ENCODE results near the gene PLOD3. TPM values are rescaled to one million over a fixed set of nuclear protein-coding genes. Genes with fewer than 3 reads are reported as not detected.

Gene PLOD3
- total and polyA plus RNA-seq, 9 of the 15 experiments (the other 6 are each of a cell fraction or from before 2014, with no cell fraction given), result 2.8 to 101 (median 30.9) TPM

DNA sequence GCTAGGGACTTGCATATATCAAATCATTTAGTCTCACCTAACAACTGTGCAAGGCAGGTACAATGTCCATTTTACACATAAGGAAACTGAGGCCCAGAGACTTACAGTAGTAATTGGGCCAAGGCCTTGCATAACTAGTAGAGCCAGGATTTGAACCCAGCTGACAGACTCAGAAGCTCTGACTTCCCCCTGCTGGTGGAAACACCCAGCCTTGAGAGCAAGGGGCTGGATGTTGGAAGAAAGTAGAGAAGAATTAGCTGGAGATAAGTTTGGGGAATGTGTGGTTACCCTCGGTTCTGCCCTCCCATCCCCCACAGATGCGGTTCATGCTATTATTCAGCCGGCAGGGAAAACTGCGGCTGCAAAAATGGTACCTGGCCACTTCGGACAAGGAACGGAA lies 61.1 kb downstream of the PLOD3 start:
- DNase-seq (ENCODE audit: extremely low read depth in 1 of 4, low spot score in 3 of 4) (peak in 2 of 4 experiments; percentile 20 to 49), ATAC-seq (peak; percentile 12; the same call in 1 of the 3 replicates), FAIRE-seq (peak; percentile 54)
- H3K79me2 ChIP-seq (ENCODE audit: control insufficient read depth, insufficient read depth, low read length), result peaks cover 12% of the 10 kb centered on the region
- ChIA-PET POLR2A (interaction anchor here (0.5 to 1.4 kb wide), 4 partner anchors 9 to 1652 kb away, joined by 3 to 6 read pairs (median 4); partner anchors contain the start of genes VGF and ZKSCAN5), CTCF (ENCODE audit: low intra/inter-chr PET ratio) (no interaction called here)
- no peaks in the 10 kb centered on the region for H3K9me1 ChIP-seq (ENCODE audit: control insufficient read depth, insufficient read depth, low read length)
- no peak overlapping the region for H3K4me3 ChIP-seq
- H3K9ac ChIP-seq (ENCODE audit: insufficient read depth in 1 of 2, low read depth in 2 of 2, low read length in 2 of 2), result peak overlapping the region in 1 of 2 experiments; percentile 53; a peak in 1 of 4 replicates
- H3K36me3 ChIP-seq (ENCODE audit: control insufficient read depth, insufficient read depth, low read length), result peaks cover 41% of the 10 kb centered on the region; the same call in 2 of the 3 replicates
- WGBS (ENCODE audit: insufficient coverage, low coverage, missing lambda C conversion rate), result 48% methylated on average over 6 of the region's 6 CpGs
- H2AFZ ChIP-seq (ENCODE audit: low read depth, low read length), result no peak overlapping the region
- peaks cover 20 to 40% of the 10 kb centered on the region in 2 experiments for H3K4me1 ChIP-seq (replicated peaks in 1 of 2; ENCODE audit: control insufficient read depth in 2 of 2, insufficient read depth in 2 of 2, low read length in 2 of 2)
- H4K20me1 ChIP-seq (replicated peaks; ENCODE audit: control insufficient read depth, insufficient read depth, low read length), result no peaks in the 10 kb centered on the region
- H3K9me3 ChIP-seq (replicated peaks; ENCODE audit: control insufficient read depth, insufficient read depth, low read depth, low read length), result no peaks in the 10 kb centered on the region
- H3K27ac ChIP-seq (ENCODE audit: extremely low read depth, low read depth, low read length), result no peak overlapping the region
- H3K4me2 ChIP-seq (ENCODE audit: insufficient read depth, low read length), result no peak overlapping the region
- in situ Hi-C loops (cut with MboI) (no loop called here), intact Hi-C loops (cut with micrococcal nuclease) (loop anchor here (1.0 kb wide), 1 partner anchor 9 kb away; the partner anchor contains the start of gene VGF)
- H3K27me3 ChIP-seq (ENCODE audit: control insufficient read depth in 2 of 2, insufficient read depth in 2 of 2, low read length in 2 of 2), result no peaks in the 10 kb centered on the region
- no TSS peak for BruUV-seq (replicated peaks)
- TF ChIP-seq JUNB (CRISPR knock-in tag; conservative IDR thresholded peaks at IDR 0.05), result no peak
- no peak for TF ChIP-seq ATF2 (CRISPR knock-in tag; IDR thresholded peaks at IDR 0.05)
- TF ChIP-seq NUFIP1 (IDR thresholded peaks at IDR 0.05; ENCODE audit: partially characterized antibody), result no peak
- no peak for TF ChIP-seq HMBOX1 (IDR thresholded peaks at IDR 0.05)
- no peak for TF ChIP-seq CBFB (CRISPR knock-in tag; IDR thresholded peaks at IDR 0.05)
- TF ChIP-seq CHD4 (IDR thresholded peaks at IDR 0.05; ENCODE audit: insufficient read depth, insufficient replicate concordance, low read depth, low read length, poor library complexity, severe bottlenecking), result no peak
- TF ChIP-seq, protein P1, sequence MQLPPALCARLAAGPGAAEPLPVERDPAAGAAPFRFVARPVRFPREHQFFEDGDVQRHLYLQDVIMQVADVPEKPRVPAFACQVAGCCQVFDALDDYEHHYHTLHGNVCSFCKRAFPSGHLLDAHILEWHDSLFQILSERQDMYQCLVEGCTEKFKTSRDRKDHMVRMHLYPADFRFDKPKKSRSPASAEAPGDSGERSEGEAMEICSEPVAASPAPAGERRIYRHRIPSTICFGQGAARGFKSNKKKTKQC (CRISPR knock-in tag; IDR thresholded peaks at IDR 0.05), result no peak
- TF ChIP-seq, protein P2, sequence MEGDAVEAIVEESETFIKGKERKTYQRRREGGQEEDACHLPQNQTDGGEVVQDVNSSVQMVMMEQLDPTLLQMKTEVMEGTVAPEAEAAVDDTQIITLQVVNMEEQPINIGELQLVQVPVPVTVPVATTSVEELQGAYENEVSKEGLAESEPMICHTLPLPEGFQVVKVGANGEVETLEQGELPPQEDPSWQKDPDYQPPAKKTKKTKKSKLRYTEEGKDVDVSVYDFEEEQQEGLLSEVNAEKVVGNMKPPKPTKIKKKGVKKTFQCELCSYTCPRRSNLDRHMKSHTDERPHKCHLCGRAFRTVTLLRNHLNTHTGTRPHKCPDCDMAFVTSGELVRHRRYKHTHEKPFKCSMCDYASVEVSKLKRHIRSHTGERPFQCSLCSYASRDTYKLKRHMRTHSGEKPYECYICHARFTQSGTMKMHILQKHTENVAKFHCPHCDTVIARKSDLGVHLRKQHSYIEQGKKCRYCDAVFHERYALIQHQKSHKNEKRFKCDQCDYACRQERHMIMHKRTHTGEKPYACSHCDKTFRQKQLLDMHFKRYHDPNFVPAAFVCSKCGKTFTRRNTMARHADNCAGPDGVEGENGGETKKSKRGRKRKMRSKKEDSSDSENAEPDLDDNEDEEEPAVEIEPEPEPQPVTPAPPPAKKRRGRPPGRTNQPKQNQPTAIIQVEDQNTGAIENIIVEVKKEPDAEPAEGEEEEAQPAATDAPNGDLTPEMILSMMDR (IDR thresholded peaks at IDR 0.05 in 2 of 3, conservative IDR thresholded peaks at IDR 0.05 in 1 of 3; ENCODE audit: insufficient read depth in 2 of 3, low read depth in 1 of 3, low read length in 3 of 3), result peak; percentile 44 to 51 (median 46); a peak in 5 of 6 replicates
- no peak for TF ChIP-seq DEAF1 (CRISPR knock-in tag; IDR thresholded peaks at IDR 0.05)
- TF ChIP-seq ETV6 (IDR thresholded peaks at IDR 0.05; ENCODE audit: borderline replicate concordance in 1 of 2, low read depth in 2 of 2, low read length in 1 of 2), result no peak
- no peak for TF ChIP-seq ETV6 (CRISPR knock-in tag; IDR thresholded peaks at IDR 0.05; ENCODE audit: borderline replicate concordance)
- TF ChIP-seq PRMT5 (CRISPR knock-in tag; IDR thresholded peaks at IDR 0.05), result no peak
- TF ChIP-seq, protein P3, sequence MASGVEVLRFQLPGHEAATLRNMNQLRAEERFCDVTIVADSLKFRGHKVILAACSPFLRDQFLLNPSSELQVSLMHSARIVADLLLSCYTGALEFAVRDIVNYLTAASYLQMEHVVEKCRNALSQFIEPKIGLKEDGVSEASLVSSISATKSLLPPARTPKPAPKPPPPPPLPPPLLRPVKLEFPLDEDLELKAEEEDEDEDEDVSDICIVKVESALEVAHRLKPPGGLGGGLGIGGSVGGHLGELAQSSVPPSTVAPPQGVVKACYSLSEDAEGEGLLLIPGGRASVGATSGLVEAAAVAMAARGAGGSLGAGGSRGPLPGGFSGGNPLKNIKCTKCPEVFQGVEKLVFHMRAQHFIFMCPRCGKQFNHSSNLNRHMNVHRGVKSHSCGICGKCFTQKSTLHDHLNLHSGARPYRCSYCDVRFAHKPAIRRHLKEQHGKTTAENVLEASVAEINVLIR (CRISPR knock-in tag; IDR thresholded peaks at IDR 0.05), result no peak
- no peak for TF ChIP-seq ETV1 (tag; conservative IDR thresholded peaks at IDR 0.05; ENCODE audit: low read depth)

Data from K562 (cell line).